Neural crest cell (in vitro differentiated cells): ENCODE data around the gene ITSN2. TPM values are rescaled to one million over a fixed set of nuclear protein-coding genes. Genes with fewer than 3 reads are reported as not detected.

Experiments
- DNase-seq: peaks from one replicate; pipeline ENCODE4 v3.0.0; 2021; ENCODE audit warnings: low read depth, mixed read lengths, low spot score
- H3K27ac Mint-ChIP-seq: one replicate; pipeline ENCODE4 v1.8.0; 2021; ENCODE audit warnings: mild to moderate bottlenecking, mixed read lengths; ENCODE audit not compliant: unreplicated experiment
- H3K27me3 Mint-ChIP-seq: 2 replicates; pipeline ENCODE4 v1.8.0; 2021; ENCODE audit warnings: low read depth, mild to moderate bottlenecking, mixed read lengths
- H3K36me3 Mint-ChIP-seq: 2 replicates; pipeline ENCODE4 v1.8.0; 2021; ENCODE audit warnings: low read depth, mild to moderate bottlenecking, mixed read lengths
- H3K4me1 Mint-ChIP-seq: 2 replicates; pipeline ENCODE4 v1.8.0; 2021; ENCODE audit warnings: mixed read lengths
- H3K4me3 Mint-ChIP-seq: one replicate; pipeline ENCODE4 v1.8.0; 2021; ENCODE audit warnings: mild to moderate bottlenecking, mixed read lengths
- H3K9me3 Mint-ChIP-seq: 2 replicates; pipeline ENCODE4 v1.8.0; 2021; ENCODE audit warnings: mixed read lengths
- CTCF ChIP-seq: fragments of 200-600 bp; sonication (generic); conservative IDR thresholded peaks from 2 replicates; pipeline ENCODE4 v1.5.0; 2021; ENCODE audit warnings: antibody characterized with exemption, mild to moderate bottlenecking
- total RNA-seq: library from RNA; stranded (reverse); gene quantifications from 2 replicates; pipeline ENCODE4 v1.2.1, GENCODE V29; 2021

The ITSN2 gene
- total RNA-seq, 1 donor from 2014 or later: 13.6 TPM

- no peak for DNase-seq
- TF ChIP-seq CTCF: no peak
- H3K27ac Mint-ChIP-seq: no peak overlapping the region
- H3K27me3 Mint-ChIP-seq: no peaks in the 10 kb centered on the region
- H3K4me1 Mint-ChIP-seq: peaks cover 4% of the 10 kb centered on the region
- peaks cover 2% of the 10 kb centered on the region for H3K9me3 Mint-ChIP-seq
- peaks cover 8% of the 10 kb centered on the region for H3K36me3 Mint-ChIP-seq
- no peak overlapping the region for H3K4me3 Mint-ChIP-seq
Measured at GRCh38 chr2:24313744-24314632, 46.3 kb downstream of the ITSN2 start.

GRCh38 chr2:24307961-24308360 lies 52.4 kb downstream of the ITSN2 start:
- Mint-ChIP-seq H3K4me1 (peaks cover 16% of the 10 kb centered on the region), H3K27ac (no peak overlapping the region), H3K9me3 (peaks cover 2% of the 10 kb centered on the region), H3K27me3 (no peaks in the 10 kb centered on the region), H3K4me3 (no peak overlapping the region), H3K36me3 (peaks cover 8% of the 10 kb centered on the region)
- TF ChIP-seq CTCF: no peak
- DNase-seq: no peak

GRCh38 chr2:24304631-24305030 lies 55.7 kb downstream of the ITSN2 start:
- Mint-ChIP-seq H3K4me3 (no peak overlapping the region), H3K36me3 (peaks cover 9% of the 10 kb centered on the region), H3K9me3 (peaks cover 2% of the 10 kb centered on the region), H3K27ac (no peak overlapping the region), H3K4me1 (peaks cover 12% of the 10 kb centered on the region), H3K27me3 (no peaks in the 10 kb centered on the region)
- DNase-seq: no peak
- TF ChIP-seq CTCF: no peak

GRCh38 chr2:24304098-24304497 lies 56.2 kb downstream of the ITSN2 start:
- Mint-ChIP-seq H3K27me3 (no peaks in the 10 kb centered on the region), H3K9me3 (no peaks in the 10 kb centered on the region), H3K4me3 (no peak overlapping the region), H3K36me3 (peaks cover 7% of the 10 kb centered on the region), H3K4me1 (peaks cover 12% of the 10 kb centered on the region), H3K27ac (no peak overlapping the region)
- no peak for TF ChIP-seq CTCF
- DNase-seq: no peak

- Mint-ChIP-seq H3K27ac (no peak overlapping the region), H3K4me3 (no peak overlapping the region), H3K9me3 (no peaks in the 10 kb centered on the region), H3K36me3 (peaks cover 16% of the 10 kb centered on the region), H3K27me3 (no peaks in the 10 kb centered on the region), H3K4me1 (peaks cover 12% of the 10 kb centered on the region)
- no peak for DNase-seq
- no peak for TF ChIP-seq CTCF
Measured at GRCh38 chr2:24301599-24301998, 58.7 kb downstream of the ITSN2 start.
